Measurements from ENCODE around the gene GALNT10.

DNA sequence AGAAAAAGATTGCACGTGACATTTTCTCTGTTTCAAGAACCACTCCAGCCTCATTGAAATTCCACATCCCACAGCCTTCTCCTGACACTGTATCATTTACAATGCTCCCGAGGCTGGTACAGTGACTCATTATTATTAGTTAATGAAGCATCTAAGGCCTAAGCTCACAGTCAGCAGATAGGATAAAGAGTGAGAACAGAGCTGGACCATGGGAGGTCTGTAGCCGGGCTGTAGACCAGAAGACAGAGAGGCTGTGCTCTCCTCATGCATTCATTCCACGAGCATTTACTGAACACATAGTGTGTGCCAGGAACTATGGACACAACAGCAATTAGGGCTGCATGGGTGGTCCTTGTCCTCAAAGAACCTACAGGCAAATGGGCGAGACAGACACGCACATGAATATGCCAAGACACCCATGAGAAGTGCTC is 47.3 kb upstream of the GALNT10 start:
- TF ChIP-seq CTCF (IDR thresholded peaks at IDR 0.05) = no peak
- TF ChIP-seq POLR2A (IDR thresholded peaks at IDR 0.05) = no peak
